Activated CD8-positive, alpha-beta memory T cell treated with anti-CD3 and anti-CD28 coated beads for 1 hour (primary cell): ENCODE measurements around the gene NDUFAF3.

Experiments
- DNase-seq, 2 donors: peaks; one replicate each; pipeline ENCODE4 v3.0.0-alpha.2; 2020; ENCODE audit warnings: low read depth in 1 of 2; ENCODE audit errors: extremely low read depth in 1 of 2

The NDUFAF3 gene

DNA sequence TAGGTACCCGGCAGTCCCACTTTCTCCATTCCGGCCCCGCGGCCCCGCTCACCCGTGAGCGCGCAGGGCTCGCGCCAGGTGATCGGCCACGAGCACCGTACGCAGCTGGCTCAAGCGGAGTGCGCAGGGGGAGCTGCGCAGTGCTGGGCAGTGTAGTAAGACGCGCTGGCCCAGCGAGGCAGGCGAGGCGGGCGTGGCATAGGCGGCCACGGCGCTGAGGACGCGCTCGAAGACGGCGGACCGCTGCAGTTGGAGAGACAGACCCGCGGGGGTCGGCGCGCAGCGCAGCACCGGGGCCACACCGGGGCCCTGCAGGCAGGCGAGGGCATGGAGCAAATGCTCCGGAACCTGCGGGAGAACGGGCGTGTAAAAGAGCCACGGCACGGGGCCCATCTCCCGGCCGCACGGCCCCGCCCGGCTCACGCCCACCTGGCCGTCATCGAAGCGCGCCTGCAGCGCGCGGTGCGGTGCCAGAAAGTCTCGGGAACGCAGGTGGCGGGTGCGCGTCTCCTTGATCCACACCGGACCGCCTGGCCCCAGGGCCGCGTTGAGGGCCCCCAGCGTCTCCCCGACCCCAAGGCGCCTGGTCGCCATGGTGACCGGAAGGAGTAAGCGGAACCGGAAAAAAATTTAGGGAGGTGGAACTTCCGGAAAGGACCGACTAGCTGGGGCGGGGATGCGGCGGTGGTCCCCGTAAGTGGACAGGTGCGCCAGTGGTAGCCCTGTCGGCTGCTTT, 3.8 kb upstream of the NDUFAF3 start, which contains the start of gene DALRD3:
DALRD3 (minus strand) TSS at position 610 of the 736 bp plus-strand sequence; CDS start at position 594, 16 bp downstream.
- DNase-seq: peak in 1 of 2 donors; percentile 36

DNA sequence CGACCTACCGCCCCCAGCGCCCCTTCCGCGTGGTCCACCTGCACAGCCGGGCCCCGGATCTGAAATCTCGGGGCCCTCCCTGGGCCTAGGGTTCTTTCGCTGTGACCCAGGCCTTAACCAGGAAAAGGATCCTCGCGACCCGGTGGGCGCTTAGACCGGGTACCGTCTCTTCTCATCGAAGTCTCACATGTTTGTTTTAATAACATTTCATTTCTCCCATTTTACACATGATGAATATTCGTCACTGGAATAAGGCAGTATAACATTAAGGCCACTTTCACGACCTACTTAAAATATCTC, 3.3 kb upstream of the NDUFAF3 start:
- no peak for DNase-seq

DNA sequence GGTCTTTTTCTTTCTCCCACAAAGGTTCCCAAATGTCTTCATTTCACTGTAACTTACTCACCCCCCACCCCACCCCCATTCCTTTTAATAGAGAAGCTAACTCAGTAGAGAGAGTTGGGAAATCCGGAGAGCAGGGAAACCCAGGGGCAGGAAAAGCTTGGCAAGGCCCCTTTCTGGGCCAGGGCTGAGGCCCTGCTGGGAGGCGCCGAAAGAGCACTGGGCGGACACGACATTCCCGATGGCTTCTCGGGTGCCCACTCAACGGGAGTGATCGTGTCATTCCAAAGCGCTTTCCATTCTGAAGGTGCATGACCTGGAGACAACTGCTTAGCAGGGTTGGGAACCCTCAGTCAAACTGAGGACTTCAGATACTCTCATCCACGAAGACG, 2.0 kb upstream of the NDUFAF3 start:
- no peak for DNase-seq

DNA sequence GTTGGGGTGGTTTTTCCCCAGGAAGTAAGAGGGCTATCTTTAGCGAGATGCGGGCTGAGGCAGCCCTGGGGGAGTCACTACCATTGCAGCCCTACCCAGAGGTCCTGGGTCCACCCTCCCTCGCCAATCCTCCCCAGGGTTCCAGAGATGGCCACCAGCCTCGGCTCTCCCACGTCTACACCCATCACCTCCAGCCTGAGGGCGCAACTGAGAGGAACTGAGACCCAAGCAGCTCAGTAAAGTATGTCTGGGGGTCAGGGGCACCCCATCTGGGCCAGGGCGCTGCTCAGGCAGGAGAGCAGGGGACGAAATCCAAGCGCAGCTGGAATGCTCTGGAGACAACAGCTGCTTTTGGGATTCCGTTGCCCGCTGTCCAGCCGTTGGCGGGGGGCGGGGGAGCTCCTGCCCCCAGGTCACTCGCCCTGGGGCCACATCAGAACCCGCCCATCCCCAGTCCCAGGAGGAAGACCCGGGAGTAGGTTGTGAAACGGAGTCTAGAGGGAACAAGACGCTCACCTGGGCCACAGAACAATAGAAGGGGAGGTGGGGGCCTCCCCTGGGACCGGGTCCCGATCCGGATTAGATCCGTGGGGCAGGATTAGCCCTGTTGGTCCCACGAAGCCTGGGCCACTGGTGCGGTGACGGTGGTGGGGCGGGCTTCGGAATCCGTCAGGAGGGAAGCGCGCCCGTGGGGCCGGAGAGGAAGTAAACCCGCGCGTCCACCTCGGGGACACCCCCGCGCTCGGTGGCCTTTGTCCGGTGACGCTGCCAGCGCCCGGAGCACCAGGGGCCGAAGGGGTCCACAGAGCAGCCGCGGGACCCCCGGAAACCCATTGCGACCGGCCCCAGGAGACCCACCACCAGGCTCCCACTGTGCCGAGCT, 1.4 kb upstream of the NDUFAF3 start:
- DNase-seq: no peak

DNA sequence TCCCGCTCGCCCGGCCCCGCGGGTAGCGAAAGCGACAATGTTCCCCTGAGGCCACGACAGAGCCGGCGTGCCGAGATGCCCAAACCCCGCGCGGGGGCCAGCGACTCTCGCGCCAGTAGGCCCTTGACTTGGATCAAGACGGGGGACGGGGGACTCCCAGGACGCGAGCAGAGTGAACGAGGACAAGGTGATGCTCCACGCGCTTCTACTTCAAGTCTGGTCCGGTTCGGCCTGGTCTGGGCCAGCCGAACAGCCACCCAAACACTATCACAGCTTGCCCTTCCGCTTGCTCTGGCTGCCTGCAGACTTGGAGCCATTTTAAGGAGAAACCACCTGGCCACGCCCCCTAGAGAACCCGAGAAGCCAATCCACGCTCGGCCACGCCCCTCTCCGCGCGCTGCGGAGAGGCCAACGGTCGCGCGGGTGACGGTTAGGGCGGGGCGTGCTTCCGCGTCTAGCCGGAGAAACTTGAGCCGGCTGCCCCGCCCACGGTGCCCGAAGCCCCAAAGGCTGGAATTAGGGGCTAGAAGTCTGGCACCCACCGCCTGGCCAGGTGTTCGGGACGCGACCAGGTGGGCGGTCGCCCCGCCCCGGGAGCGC, 608 bp upstream of the NDUFAF3 start:
- DNase-seq: peak; percentile 97 to 98

DNA sequence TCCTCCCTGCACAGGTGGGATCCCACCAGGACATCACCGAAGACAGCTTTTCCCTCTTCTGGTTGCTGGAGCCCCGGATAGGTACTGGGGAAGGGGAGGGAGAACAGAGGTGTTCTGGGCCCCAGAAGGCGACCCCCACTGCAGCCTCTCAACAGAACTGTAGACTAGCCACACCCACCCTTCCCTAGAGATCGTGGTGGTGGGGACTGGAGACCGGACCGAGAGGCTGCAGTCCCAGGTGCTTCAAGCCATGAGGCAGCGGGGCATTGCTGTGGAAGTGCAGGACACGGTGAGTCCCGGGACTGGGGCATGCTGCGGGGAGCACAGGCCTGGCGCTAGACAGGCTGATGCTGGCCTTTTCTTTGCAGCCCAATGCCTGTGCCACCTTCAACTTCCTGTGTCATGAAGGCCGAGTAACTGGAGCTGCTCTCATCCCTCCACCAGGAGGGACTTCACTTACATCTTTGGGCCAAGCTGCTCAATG, 809 bp downstream of the NDUFAF3 start:
- no peak for DNase-seq

DNA sequence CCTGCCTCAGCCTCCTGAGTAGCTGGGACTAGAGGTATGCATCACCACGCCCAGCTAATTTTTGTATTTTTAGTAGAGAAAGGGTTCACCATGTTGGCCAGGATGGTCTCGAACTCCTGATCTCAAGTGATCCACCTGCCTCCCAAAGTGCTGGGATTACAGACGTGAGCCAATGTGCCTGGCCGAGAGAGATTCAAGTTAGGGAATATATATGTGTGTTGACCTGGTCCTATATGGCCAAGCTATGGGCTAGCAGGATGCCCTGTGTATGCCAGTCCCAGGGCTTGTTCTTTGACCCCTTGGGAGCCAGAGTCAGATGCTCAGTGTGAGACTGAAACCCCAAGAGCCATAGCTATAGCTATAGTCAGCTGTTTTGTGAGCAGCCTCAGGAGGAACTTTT, 1.9 kb downstream of the NDUFAF3 start:
- DNase-seq: no peak

DNA sequence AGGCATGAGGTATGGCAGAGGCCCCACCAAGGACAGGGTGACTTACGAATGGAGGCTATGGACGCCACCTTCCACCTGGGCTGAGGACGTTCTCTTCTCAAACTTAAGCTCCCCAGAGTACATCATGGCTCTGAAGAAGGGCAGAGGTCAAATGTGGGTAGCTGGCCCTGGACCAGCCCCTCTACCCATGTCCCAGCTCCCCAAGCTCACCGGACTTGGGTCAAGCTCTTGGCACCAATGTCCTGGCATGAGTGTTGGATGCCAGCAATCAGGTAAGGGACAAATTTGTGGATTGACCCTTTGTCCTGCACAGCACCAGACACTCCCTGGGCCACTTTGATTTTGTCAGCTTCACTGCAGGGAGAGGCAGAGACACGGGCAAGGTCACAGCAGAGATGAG, 2.5 kb downstream of the NDUFAF3 start:
- DNase-seq: no peak

DNA sequence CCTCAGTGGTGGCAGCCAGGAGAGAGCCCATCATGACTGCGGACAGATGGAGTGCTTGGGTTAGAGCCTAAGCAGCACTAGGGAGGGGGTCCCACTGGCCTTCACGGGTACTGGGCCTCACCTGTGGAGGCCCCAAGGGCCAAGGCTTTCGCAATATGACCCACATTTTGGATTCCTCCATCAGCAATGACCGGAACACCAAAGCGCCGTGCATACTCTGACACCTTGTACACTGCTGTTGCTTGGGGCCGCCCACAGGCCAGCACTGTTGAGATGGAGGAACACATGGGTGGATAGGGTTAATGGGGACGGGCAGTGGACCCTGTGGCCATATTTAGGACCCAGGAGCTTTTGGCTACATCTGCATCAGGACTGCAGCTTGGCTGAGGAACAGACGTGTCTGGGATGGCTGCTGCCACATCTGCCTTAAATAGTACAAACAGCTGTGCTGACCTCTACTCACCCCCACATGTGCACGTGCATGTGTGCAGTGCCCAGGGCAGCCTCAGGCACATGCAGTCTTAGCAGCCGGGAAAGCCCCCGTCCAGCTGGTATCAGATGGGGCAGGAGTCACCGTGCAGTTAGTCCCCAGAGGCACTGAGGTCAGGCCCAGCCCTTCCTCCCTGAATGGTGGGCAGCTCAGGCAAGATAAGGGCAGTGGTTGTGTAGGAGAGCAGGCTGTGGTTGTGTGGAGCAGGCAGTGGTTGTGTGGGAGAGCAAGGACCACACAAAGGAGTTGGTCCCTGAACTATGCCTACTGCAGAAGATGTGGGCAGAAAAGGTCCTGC, 3.3 kb downstream of the NDUFAF3 start:
- DNase-seq: no peak

DNA sequence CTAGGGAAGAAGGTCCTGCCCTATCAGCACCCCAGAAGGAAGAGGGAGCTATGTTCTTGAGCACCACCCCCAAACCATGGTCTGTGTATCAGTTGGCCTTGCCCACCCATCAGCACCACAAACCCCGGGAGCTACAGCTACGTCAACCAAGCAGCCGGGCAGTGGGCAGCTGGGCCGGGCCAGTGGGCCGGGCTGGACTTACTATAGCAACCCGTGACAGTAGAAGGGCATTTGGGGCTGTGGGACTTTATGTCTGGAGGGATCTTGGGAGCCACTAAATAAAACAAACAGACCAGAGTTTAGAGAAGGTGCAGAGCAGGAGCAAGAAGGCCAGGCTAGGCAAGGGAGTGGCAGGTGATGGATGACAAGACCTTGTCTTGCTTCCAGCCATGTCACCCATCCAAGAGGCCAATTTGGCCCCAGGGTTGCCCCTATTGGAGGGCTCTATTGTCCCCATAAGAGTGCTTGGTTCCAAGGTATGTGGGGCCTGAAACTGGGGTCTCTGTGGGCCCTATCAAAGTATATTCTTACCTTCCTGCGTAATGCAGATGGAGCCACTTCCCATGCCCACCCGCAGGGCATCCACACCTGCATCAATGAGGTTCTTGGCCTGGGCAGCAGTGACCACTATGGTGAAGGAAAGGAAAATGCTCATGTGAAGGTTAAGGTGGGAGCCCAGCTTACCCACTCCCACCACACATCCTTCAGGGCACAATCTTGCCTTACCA, 4.0 kb downstream of the NDUFAF3 start:
- no peak for DNase-seq

DNA sequence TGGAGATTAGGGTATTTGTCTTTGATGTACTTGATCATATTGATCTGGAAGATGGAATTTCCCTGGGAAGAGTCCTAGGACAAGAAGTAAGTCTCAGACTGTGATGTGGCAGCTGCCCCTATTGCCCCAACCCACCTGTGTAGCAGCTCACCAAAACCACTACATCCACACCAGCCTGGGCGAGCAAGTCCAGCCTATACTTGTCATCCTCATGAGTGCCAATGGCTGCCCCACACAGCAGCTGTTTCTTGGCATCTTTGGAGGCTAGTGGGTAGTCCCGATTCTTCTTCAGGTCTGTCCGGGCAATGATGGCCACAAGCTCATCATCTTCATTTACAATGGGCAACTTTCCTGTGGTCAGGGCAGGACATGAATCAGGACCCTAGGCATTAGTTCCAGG, 4.6 kb downstream of the NDUFAF3 start:
- DNase-seq: no peak

DNA sequence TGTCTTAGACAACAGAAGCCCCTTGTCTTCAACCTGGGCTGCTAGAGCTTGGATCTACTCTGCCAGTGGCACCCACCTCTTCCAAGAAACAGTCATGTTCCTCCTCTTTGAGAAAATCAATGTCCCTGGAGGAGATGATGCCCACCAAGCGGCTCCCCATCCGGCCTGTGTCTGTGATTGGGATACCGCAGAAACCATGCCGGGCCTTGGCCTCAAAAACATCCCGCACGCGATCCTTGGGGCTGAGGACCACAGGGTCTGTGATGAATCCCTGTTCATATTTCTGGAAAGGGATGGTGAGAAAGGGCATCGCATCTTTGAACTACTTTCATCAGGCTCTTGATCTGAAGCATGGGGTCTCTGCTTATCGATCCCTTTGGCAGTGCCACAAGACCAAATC, 5.7 kb downstream of the NDUFAF3 start:
- DNase-seq: no peak

DNA sequence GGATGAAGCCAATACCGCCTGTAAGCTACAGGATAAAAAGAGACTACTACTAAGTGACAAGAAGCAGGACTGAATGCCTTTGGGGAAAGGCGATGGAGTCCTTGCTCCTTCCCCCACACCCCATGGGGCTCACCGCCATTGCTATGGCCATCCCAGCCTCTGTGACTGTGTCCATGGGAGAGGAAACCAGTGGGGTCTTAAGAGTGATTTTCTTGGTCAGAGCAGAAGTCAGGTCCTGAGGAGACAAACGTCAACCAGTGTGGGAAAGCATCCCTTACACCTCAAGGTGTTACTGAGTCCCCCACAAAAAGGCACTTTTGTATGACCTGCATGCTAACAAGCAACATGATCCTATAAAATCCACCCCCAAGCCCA, 6.4 kb downstream of the NDUFAF3 start:
- DNase-seq: no peak

DNA sequence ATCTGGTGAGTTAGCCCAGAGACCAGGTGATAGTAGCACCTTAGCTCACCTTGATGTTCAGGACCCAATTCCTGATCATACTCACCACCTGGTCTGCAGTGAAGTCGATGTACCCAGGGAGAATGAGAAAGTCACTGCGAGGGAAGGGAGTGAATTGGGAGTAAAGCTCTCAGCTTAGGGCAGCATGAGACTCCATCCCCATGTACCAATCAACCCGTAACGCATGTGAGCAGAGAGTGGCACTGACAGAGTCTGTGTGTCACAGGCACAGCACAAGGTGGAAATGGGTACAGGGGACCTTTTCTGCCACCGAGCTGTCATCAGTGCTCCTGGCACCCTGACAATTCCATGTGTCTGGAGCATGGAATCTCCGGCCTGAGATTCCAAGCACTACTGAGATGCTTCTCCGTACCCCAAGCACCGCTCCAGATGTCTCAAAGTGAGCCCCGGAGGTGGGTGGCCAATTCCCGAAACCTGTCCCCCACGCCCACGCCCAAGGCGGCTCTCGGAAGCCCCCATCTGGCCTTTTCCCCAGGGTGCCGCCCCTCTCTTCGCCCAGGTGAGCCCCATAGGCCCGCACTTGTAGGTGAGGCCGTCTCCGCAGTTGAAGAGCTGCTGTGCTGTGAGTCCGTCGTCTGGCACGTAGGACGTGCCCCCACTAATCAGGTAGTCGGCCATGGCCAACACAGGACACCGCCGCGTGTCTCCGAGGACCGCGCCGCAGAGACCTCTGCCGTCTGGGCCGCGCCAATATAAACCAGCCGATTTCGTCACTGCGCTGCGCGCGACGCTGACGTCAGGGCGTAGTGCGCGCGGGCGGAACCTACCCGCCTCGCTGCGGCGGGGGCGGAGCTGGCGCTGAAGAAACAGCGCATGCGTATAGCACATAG, 7.0 kb downstream of the NDUFAF3 start, which contains the start of gene IMPDH2:
IMPDH2 (minus strand) TSS at position 726 of the 890 bp plus-strand sequence; CDS start at position 678, 48 bp downstream.
- peak; percentile 74 to 87 for DNase-seq

DNA sequence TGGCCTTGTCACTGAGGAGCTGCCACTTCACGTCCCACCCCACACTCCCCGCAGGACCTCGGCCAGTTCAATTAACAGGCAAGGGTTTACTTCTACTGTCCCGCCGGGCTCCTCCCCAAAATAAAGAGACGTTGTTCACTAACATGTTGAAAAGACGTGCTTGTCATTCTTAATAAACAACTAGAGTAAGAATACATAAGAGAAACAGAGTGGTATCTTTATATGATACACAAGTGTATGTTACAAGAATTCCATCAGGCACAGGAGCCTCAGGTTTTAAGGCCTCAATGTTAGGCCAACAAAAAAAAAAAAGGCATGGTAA, 7.6 kb downstream of the NDUFAF3 start:
- no peak for DNase-seq

DNA sequence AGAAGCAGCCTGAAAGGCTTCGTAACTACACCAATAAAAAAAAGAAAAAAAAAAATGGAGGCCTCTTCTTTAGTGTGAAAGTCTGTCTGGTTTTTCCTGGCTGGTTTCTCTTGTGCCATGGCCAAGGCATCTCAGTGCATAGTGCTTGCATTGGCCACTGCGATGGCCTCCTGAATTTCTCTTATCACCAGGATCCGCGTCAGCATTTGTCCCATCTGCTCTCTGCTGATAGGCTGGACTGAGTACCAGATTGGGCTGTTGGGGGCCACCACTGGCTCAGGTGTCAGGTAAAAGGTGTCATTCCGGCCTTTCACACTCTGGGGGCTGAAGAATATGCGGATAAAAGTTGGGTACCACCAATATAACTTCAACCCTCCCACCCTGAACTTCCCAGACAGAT, 8.4 kb downstream of the NDUFAF3 start:
- no peak for DNase-seq

DNA sequence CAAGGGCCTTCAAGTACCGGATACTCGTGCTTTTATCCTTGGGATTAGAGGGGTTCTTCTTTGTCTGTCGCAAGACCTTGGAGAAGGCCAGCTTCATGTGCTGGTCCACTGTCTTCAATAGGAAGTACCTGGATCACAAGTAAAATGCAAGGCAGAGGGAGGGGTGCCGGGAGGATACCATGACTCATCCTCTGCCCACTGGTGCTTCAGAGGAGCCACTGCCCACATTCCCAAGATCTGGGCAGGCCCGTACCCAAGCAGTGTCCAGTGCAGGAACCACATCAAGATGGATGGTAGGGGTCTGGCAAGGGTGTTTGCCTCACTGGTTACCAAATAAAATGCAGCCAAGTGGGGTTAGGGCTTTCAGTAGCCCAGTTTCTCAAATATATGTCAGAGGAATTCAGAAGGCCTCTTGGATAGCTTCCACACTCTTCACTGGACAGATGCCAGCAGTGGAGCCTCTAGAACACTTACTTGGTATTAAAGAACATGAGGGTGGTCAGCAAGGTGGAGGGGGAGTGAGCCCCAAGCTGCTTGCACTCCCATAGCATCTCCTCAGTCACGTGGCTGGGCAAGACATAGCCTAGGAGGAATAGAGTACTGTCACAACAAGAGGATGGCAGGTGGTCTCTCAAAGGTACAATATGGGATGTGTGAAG, 10.9 kb downstream of the NDUFAF3 start:
- DNase-seq: no peak

DNA sequence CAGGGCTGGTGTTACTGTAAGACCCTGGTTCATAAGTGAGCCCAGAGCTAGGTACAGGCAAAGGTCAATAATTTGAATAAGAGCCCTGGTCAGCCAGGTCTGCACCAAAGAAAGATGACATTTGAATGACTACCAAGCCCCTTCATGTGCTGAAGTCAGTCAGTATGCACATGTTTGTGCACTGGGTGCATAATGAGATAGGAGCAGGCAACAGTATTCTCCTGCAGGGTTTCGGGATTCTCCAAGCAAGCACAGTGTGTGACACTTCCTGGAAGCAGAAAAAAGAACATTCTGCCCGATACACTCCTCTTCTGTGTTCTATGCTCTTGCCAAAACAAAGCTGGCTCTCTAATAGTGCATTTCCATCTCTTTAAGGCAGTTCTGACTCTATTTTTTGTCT, 12.7 kb downstream of the NDUFAF3 start:
- no peak for DNase-seq

DNA sequence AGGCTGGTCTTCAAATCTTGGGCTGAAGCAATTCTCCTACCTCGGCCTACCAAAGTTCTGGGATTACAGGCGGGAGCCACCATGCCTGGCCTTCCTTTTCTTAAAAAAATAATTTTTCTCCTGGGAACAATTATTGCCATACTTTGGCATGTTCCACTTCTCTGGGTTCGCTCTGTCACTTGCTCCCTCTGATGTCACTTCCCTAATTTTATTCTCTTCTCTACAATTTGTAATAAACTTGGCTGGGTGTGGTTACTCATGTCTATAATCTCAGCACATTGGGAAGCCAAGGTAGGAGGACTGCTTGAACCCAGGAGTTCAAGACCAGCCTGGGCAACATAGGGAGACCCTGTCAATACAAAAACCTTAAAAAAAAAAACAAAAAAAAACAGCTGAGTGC, 13.4 kb downstream of the NDUFAF3 start:
- no peak for DNase-seq
